Heart left ventricle (tissue), 13 donors: Measurements from ENCODE around the gene SEC24C.

Experiments used
- POLR2A ChIP-seq, 2 donors: fragments of 450-650 bp; IDR thresholded peaks; one replicate each; pipeline ENCODE4 v1.6.1; 2017; ENCODE audit warnings: antibody characterized with exemption in 2 of 2, mild to moderate bottlenecking in 2 of 2, moderate library complexity in 2 of 2
- TF ChIP-seq, protein P1 (sequence below), 12 donors: fragments of 200-600 bp; sonication (generic) in 4 of 12; IDR thresholded peaks; one replicate each; pipeline versions ENCODE4 v1.5.0 to v1.8.0; 2018 to 2022; ENCODE audit warnings: antibody characterized with exemption in 12 of 12, mild to moderate bottlenecking in 5 of 12
- donor health status: ischemic (EF 13 %, LVEDD 7.1; RV severe dilation, severe dysfunction).
- donor health status: DM: no; HTN: yes; CAD: no.
- donor health status: DM: no; HTN: no; CAD: no.
- donor health status: ischemic (EF 25% LVEDD 6.9; RV normal size, moderate dysfunction).
- donor health status: ischemic (EF 25% LVEDD 5.7; RV mildly dilated, moderate dysfunction).
- donor health status: ischemic (EF 35%, LVEDD 5.7; RV mildly dilated, moderate dysfunction).
- donor health status: nonischemic (EF 11% LVEDD 7.7; RV severe dilation, severe dysfunction).
- donor health status: DM: yes; HTN: yes; CAD: no.
- donor health status: PGD.
- donor health status: ischemic (EF 29% LVEDD 5.4; RV normal size, mild dysfunction).
- donor health status: nonischemic (EF 23%, LVEDD 6.1; RV moderate dilation, normal function).

GRCh38 chr10:73732426-73732825 is 11.7 kb upstream of the SEC24C start:
- TF ChIP-seq, protein P1, sequence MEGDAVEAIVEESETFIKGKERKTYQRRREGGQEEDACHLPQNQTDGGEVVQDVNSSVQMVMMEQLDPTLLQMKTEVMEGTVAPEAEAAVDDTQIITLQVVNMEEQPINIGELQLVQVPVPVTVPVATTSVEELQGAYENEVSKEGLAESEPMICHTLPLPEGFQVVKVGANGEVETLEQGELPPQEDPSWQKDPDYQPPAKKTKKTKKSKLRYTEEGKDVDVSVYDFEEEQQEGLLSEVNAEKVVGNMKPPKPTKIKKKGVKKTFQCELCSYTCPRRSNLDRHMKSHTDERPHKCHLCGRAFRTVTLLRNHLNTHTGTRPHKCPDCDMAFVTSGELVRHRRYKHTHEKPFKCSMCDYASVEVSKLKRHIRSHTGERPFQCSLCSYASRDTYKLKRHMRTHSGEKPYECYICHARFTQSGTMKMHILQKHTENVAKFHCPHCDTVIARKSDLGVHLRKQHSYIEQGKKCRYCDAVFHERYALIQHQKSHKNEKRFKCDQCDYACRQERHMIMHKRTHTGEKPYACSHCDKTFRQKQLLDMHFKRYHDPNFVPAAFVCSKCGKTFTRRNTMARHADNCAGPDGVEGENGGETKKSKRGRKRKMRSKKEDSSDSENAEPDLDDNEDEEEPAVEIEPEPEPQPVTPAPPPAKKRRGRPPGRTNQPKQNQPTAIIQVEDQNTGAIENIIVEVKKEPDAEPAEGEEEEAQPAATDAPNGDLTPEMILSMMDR (IDR thresholded peaks at IDR 0.05): no peak
- no peak for TF ChIP-seq POLR2A (IDR thresholded peaks at IDR 0.05)
